ENCODE results near the gene RHBG.
"Not testable (repeated sequence)": the region's sequence is repeated elsewhere in the genome, so short reads cannot be mapped to it uniquely, and the experiment has no call there.

RHBG gene

GRCh38 chr1:156368889-156369684 is at the start of gene RHBG:
TSS of gene RHBG (plus strand) at chr1:156369211. CDS start at chr1:156369250, 39 bp downstream.
- FAIRE-seq: no peak
- no peak for DNase-seq (ENCODE audit: low spot score)

GRCh38 chr1:156319664-156320063 is 49.3 kb upstream of the RHBG start:
- DNase-seq (ENCODE audit: low spot score): no peak

GRCh38 chr1:156320560-156320959 is 48.5 kb upstream of the RHBG start:
- no peak for DNase-seq (ENCODE audit: low spot score)
- no peak for FAIRE-seq

More at GRCh38 chr1:156319664-156320063, 49.3 kb upstream of the RHBG start:
- FAIRE-seq: no peak

GRCh38 chr1:156323179-156323578 is 45.8 kb upstream of the RHBG start:
- not testable (repeated sequence) for DNase-seq (ENCODE audit: low spot score); FAIRE-seq

GRCh38 chr1:156336242-156336641 is 32.8 kb upstream of the RHBG start:
- no peak for DNase-seq (ENCODE audit: low spot score)
- no peak for FAIRE-seq

GRCh38 chr1:156337052-156337887 is 31.7 kb upstream of the RHBG start:
- DNase-seq (ENCODE audit: low spot score): no peak
- FAIRE-seq: no peak

- FAIRE-seq (no peak), DNase-seq (ENCODE audit: low spot score) (no peak)
Observed at GRCh38 chr1:156337888-156338179, 31.2 kb upstream of the RHBG start.

- peak; percentile 85 for FAIRE-seq
- DNase-seq (ENCODE audit: low spot score): peak; percentile 99
Observed at GRCh38 chr1:156338180-156338976, 30.6 kb upstream of the RHBG start, which contains the start of the genes CCT3 and TSACC. TSS of gene CCT3 (minus strand) at chr1:156338292. CDS start at chr1:156338184, 108 bp downstream. TSS of gene TSACC (plus strand) at chr1:156338526. CDS start at chr1:156339758, 1,232 bp downstream.

- no peak for FAIRE-seq
- peak; percentile 20 for DNase-seq (ENCODE audit: low spot score)
Observed at GRCh38 chr1:156342166-156342955, 26.6 kb upstream of the RHBG start.

GRCh38 chr1:156344409-156344808 is 24.6 kb upstream of the RHBG start:
- no peak for FAIRE-seq
- no peak for DNase-seq (ENCODE audit: low spot score)

- DNase-seq (ENCODE audit: low spot score); FAIRE-seq: not testable (repeated sequence)
Observed at GRCh38 chr1:156346035-156346434, 23.0 kb upstream of the RHBG start.

GRCh38 chr1:156346636-156347035 is 22.4 kb upstream of the RHBG start:
- DNase-seq (ENCODE audit: low spot score): no peak

GRCh38 chr1:156347331-156347730 is 21.7 kb upstream of the RHBG start:
- DNase-seq (ENCODE audit: low spot score) (no peak), FAIRE-seq (no peak)

More at GRCh38 chr1:156346636-156347035, 22.4 kb upstream of the RHBG start:
- no peak for FAIRE-seq

GRCh38 chr1:156352481-156352880 is 16.5 kb upstream of the RHBG start:
- not testable (repeated sequence) for DNase-seq (ENCODE audit: low spot score); FAIRE-seq

- DNase-seq (ENCODE audit: low spot score) (no peak), FAIRE-seq (no peak)
Observed at GRCh38 chr1:156356262-156356874, 12.6 kb upstream of the RHBG start.

GRCh38 chr1:156356875-156357534 is 12.0 kb upstream of the RHBG start:
- no peak for FAIRE-seq
- peak; percentile 26 for DNase-seq (ENCODE audit: low spot score)

GRCh38 chr1:156357977-156358376 is 11.0 kb upstream of the RHBG start:
- FAIRE-seq (no peak), DNase-seq (ENCODE audit: low spot score) (no peak)

- DNase-seq (ENCODE audit: low spot score): no peak
- no peak for FAIRE-seq
Observed at GRCh38 chr1:156358641-156359040, 10.4 kb upstream of the RHBG start.

- no peak for DNase-seq (ENCODE audit: low spot score)
- no peak for FAIRE-seq
Observed at GRCh38 chr1:156359249-156359648, 9.8 kb upstream of the RHBG start.

GRCh38 chr1:156359973-156360372 is 9.0 kb upstream of the RHBG start:
- no peak for FAIRE-seq
- no peak for DNase-seq (ENCODE audit: low spot score)
